Activated CD4-positive, alpha-beta T cell treated with anti-CD3 and anti-CD28 coated beads for 24 hours (primary cell): Measurements from ENCODE around the gene APOD.

ENCODE experiments used
- DNase-seq, 2 donors: peaks; one replicate each; pipeline ENCODE4 v3.0.0-alpha.2; 2020; ENCODE audit warnings: low read depth in 2 of 2

APOD gene

GRCh38 chr3:195554458-195554857 is 29.3 kb downstream of the APOD start:
- no peak for DNase-seq

GRCh38 chr3:195553268-195553667 is 30.5 kb downstream of the APOD start:
- DNase-seq, result no peak

GRCh38 chr3:195551381-195551978 is 32.3 kb downstream of the APOD start:
- no peak for DNase-seq

GRCh38 chr3:195550723-195551122 is 33.0 kb downstream of the APOD start:
- DNase-seq, result no peak

GRCh38 chr3:195549931-195550519 is 33.7 kb downstream of the APOD start:
- DNase-seq, result peak; percentile 41 to 44

- DNase-seq, result no peak
Observed at GRCh38 chr3:195548987-195549386, 34.8 kb downstream of the APOD start.

- DNase-seq, result no peak
Observed at GRCh38 chr3:195548501-195548900, 35.2 kb downstream of the APOD start.

GRCh38 chr3:195548006-195548405 is 35.7 kb downstream of the APOD start:
- DNase-seq, result no peak

- DNase-seq, result no peak
Observed at GRCh38 chr3:195546130-195546560, 37.6 kb downstream of the APOD start.

GRCh38 chr3:195544634-195545033 is 39.1 kb downstream of the APOD start:
- no peak for DNase-seq

GRCh38 chr3:195544230-195544536 is 39.6 kb downstream of the APOD start:
- no peak for DNase-seq

- no peak for DNase-seq
Observed at GRCh38 chr3:195543500-195544229, 40.1 kb downstream of the APOD start.

GRCh38 chr3:195542698-195543499 is 40.8 kb downstream of the APOD start, which contains the start of gene PPP1R2:
TSS of gene PPP1R2 (minus strand) at chr3:195543325. CDS start at chr3:195543025, 300 bp downstream.
- peak; percentile 91 for DNase-seq

GRCh38 chr3:195542316-195542697 is 41.4 kb downstream of the APOD start:
- DNase-seq, result no peak

GRCh38 chr3:195540511-195540910 is 43.2 kb downstream of the APOD start:
- no peak for DNase-seq

- DNase-seq, result no peak
Observed at GRCh38 chr3:195540027-195540426, 43.7 kb downstream of the APOD start.

GRCh38 chr3:195539479-195539878 is 44.3 kb downstream of the APOD start:
- no peak for DNase-seq

GRCh38 chr3:195537995-195538394 is 45.7 kb downstream of the APOD start:
- no peak for DNase-seq

- no peak for DNase-seq
Observed at GRCh38 chr3:195535293-195535692, 48.4 kb downstream of the APOD start.

- no peak for DNase-seq
Observed at GRCh38 chr3:195532834-195533233, 50.9 kb downstream of the APOD start.

- no peak for DNase-seq
Observed at GRCh38 chr3:195532345-195532744, 51.4 kb downstream of the APOD start.

GRCh38 chr3:195531683-195532082 is 52.1 kb downstream of the APOD start:
- no peak for DNase-seq
